Stimulated activated CD4-positive, alpha-beta T cell treated with anti-CD3 and anti-CD28 coated beads, TNF-alpha, amount 100 ng/mL, for 4 hours (primary cell): Measurements from ENCODE around the gene SLC25A28.

ENCODE experiments used
- DNase-seq, 3 experiments: peaks; one replicate each; pipeline ENCODE4 v3.0.0-alpha.2; 2020; ENCODE audit warnings: low read depth in 3 of 3

Gene SLC25A28, protein sequence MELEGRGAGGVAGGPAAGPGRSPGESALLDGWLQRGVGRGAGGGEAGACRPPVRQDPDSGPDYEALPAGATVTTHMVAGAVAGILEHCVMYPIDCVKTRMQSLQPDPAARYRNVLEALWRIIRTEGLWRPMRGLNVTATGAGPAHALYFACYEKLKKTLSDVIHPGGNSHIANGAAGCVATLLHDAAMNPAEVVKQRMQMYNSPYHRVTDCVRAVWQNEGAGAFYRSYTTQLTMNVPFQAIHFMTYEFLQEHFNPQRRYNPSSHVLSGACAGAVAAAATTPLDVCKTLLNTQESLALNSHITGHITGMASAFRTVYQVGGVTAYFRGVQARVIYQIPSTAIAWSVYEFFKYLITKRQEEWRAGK

DNA sequence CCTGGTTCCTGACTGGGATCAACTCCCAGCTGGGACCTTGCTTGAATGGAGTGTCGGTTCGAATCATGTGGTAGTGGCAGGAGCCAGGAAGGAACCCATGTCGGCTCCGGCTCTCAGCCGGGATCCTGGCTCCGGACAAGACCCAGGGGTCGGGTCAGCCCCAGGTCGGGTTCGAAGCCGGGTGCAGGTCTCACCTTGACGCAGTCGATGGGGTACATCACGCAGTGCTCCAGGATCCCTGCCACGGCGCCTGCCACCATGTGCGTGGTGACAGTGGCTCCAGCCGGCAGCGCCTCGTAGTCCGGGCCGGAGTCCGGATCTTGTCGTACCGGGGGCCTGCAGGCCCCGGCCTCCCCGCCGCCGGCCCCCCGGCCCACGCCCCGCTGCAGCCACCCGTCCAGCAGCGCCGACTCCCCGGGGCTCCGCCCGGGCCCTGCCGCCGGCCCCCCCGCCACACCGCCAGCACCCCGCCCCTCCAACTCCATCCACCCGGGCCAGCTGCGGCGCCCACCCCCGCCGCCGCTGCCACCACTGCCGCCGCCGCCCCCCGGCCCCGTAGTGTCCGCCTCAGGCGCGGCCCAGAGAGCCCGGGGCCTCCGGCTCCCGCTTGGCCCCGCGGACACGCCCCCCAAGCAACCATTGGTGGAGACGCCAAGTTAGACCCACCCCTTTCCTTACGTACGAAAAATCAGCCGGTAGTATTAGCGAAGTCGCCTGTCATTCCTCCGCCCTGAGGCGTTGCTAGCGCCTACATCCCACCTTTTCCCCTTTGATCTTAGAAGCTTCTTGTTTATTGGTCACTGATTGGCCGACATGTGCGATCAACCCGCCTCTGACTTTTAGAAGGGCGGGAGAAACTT is at the start of gene SLC25A28:
TSS of gene SLC25A28 (minus strand) at position 589 of the 860 bp plus-strand sequence. CDS start at position 485, 104 bp downstream.
- DNase-seq = peak; percentile 8 to 85 (median 77)

DNA sequence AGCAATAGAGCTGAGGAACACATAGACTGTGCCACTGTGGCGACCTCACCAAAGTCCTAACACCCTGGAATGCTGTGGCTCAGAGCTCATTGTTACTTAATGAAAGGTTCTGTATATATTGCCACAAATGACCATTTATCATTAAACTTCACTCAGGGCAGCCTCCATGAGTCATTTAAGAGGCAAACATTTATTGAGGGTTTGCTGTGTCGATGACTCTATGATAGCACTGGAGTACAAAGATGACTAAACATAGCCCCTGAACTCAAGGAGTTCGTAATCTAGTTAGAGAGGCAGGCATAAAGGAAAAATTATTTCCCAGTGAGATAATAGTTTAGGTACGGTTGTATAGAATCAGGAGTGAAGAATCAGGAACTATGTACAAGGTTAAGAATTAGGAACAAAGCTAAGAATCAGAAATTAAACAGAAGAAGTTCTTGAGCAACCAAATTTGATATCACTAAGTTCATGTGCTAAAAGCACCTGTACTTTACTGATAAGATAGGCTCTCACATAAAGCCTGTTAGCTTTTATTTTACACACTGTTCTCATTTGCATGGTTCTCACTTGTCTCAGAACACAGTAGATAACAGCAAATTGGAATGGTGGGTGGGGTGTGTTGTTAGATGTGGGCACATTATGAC is 47.0 kb upstream of the SLC25A28 start:
- no peak for DNase-seq

DNA sequence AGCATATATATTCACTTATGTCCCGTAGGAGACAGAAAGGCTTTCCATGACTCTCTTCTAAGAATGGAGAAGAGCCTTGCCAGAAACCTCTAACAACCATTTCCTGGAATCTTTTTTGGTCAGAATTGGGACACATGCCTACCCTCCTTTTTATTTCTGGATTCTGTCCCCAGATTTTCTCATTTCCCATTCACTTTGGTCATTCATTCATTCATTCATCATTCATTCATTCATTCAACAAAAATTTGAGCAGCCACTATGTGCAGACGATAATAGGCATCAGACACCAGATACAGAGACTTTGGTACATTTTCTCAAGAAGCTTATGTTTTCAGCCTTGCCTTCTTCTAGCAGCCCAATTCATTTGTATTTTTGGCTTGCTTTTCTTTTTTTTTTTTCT is 45.1 kb upstream of the SLC25A28 start:
- DNase-seq = no peak

DNA sequence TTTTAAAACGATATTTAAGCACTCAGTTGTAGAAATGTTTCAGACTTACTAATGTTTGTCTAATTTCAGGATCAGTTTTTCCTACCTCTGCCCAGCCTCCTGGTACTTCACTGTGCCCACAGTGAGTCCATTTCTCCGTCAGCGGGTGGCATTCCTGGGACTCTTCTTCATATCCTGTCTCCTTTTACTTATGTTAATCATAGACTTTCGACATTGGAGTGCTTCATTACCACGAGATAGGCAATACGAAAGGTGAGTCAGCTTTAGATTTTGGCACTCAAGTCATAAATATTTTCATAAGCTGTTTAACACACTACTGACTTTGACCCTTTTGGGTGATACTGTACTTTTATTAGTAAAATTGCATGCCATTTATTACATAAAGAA is 41.1 kb upstream of the SLC25A28 start:
- DNase-seq = no peak

DNA sequence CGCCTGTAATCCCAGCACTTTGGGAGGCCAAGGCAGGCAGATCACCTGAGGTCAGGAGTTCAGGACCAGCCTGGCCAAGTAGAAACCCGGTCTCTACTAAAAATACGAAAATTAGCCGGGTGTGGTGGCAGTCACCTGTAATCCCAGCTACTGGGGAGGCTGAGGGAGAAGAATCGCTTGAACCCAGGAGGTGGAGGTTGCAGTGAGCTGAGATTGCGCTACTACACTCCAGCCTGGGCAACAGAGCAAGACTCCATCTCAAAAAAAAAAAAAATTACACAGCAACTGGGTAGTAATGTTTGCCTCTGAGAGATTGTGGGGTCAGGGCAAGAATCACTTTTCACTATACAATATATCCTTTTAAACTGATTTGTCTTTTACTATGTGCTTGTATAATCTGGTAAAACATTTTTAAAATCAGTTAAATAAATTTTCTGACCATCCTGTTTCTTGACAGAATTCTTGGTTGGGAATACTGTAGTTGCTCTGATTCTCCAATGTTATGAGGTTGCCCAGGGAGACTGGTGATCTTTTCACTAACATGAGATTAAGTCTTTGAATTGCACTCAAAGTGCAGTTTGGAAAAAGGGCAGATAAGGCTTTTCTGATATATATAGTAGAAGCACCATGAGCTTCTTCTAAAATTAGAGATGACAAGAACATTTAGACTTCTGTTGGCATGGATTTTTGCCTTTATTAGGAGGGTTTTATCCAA is 40.6 kb upstream of the SLC25A28 start:
- no peak for DNase-seq

DNA sequence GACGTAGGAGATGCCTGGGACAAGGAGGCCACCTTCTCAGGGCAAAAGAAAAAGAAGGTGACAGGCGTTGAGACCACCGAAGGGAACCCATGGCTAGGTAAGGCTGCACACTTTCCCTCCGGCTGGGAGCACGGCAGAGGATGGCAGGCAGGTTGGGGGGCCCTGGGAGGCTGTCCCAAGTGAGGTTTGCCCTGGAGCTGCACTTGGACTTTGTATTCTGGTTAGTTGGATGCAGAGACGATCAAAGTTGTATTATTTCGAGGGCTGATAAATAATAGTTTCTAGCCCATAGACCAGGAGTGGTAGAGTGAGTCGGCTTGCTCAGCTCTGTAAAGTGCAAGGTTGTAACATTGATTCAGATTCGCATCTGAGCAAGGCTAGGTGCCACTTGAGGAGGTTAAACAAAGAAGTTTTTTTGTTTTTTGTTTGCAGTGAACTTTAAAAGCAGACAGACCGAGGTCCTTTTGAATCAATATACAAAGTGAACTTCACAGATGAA is 39.7 kb upstream of the SLC25A28 start:
- DNase-seq = no peak

DNA sequence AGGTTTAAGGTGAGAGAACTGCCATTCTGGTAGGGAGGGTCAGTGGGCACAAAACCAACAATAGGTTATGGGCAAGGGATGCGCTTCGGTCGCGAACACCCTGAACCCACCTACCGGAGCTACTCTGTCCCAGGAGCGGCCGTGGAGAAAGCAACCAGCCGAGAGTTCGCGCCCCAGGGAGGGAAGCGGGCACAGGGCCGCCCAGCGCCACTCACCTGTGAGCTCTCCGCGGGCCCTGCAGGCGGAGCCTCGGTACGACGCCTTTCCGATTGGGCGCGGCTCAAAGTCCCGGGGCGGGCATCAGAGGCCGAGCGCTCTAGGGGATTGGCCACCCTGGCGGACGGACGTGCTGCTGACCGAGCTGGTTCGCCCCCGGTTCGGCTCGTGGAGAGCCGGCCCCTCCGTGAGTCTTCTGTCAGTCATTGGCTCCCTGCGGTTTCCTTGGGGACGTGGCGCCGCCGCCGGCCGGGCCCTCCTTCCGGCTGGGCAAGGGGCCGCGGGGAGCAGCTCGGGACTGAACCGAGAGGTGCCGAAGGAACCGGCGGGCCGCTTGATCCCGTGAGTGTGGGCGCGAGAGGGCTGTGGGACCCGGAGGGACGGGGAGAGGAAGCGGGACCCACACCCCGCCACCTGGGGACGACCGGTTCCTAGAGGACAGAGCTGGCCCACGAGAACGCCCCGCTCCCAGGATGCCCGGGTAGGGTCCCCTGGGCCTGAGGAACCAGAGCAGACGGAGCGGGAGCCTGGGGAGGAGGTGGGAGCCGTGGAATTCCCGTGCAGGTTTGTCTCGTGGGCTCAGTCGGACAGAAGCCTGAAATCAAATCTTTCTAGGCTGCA is 39.0 kb upstream of the SLC25A28 start, which contains the start of gene ENTPD7:
TSS of gene ENTPD7 (plus strand) at position 479 of the 837 bp plus-strand sequence. CDS start 448 bp downstream, outside the sequence.
- peak; percentile 71 to 79 (median 73) for DNase-seq

DNA sequence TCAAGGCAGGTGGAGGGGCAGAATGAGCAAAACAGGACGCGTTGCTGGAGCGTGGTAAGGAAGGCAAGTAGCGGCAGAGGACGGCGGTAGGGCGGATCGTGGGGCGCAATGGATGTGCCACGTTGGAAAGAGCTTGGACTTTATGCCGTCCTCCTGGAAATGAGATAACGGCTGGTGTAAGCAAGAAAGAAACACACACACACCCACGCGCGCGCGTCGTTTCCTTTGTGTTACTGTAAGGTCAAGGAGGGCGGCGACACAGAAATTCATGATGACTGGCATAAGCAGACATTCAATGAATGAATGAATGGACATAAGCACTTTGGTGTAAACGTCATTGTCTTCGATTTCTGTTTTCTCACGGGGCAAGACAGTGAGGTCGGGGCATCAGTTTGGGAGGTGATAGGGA is 38.4 kb upstream of the SLC25A28 start:
- DNase-seq = peak; percentile 27 to 28 (median 28)

DNA sequence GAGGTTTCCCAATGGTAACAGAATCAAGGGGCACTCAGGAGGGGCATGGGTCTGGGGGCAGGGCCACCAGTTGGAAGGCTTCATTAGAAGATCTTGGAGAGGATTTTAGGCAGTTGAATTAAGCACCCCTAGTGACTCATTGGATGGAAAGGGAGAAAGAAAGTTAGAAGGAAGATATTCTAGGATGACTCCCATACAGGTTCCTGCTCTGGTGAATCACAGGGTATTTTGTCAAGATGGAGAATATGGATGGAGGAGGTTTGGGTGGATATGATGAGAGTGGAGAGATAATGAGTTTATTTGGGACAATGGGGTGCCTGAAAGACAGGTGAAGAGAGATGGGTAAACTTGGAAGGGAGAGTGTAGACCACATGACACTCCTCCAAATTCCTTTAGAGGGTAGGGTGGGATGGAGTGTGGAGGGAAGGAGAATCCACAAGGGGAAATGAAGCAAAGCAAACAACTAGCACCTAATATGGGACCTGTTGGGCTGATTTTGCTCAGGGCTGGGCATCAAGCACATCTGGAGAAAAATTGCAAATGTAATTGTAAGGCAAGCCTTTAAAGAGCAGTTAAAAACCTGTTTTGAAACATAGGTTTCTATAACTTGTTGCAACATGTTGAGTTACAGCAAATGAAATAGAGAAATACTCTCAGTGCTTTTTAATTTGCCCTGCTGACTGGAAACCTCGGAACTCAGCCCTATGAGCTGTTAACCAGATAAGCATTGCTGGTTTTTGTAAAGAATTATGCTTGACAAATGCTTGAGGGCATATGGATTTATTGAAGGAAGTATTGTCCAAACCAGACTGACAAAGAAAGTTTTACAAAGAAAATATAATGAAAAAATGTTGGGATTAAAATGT is 36.2 kb upstream of the SLC25A28 start:
- DNase-seq = no peak

DNA sequence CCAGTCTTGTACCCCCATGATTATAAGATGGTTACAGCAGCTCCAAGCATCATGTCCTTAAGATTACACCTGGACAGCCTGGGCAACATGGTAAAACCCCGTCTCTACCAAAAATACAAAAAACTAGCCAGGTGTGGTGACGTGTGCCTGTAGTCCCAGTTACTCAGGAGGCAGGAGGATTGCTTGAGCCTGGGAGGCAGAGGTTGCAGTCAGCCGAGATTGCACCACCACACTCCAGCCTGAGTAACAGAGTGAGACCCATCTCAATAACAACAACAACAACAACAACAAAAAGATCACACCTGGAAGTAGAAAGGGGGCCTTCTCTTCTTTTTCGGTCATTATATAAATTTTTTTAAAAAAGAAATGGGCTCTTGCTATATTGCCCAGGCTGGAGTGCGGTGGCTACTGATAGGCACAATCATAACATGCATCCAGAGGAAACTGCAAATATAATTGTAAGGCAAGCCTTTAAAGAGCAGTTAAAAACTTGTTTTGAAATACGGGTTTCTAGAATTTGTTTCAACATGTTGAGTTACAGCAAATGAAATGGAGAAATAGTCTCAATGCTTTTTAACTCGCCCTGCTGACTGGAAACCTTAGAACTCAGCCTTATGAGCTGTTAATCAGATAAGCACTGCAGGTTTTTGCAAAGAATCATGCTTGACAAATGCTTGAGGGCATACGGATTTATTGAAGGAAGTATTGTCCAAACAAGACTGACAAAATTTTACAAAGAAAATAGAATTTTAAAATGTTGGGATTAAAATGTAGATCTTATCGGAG is 34.3 kb upstream of the SLC25A28 start:
- no peak for DNase-seq

DNA sequence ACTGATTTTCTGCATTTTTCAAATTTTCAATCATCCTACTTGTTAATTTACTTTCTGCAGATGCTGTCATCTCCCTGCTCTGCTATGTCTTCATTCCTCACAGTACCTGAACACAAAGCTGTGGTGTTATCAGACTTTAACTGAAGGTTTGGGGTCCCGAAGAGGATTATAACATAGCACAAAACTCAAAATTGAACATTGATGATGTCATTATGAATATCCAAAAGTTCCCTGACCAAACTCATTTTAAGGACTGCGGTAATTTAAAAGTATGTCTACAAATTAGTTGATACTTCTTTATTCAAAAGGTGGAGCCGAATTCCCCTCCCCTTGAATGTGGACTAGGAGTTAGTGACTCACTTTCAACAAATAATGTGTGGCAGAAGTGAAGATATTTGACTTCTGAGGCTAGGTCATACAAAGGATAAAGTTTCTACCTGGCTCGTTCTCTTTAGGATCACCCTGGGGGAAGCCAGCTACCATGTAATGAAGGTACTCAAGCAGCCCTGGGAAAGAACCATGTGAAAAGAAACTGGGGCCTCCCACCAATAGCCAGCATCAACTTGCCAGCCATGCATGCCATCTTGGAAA is 32.7 kb upstream of the SLC25A28 start:
- no peak for DNase-seq

DNA sequence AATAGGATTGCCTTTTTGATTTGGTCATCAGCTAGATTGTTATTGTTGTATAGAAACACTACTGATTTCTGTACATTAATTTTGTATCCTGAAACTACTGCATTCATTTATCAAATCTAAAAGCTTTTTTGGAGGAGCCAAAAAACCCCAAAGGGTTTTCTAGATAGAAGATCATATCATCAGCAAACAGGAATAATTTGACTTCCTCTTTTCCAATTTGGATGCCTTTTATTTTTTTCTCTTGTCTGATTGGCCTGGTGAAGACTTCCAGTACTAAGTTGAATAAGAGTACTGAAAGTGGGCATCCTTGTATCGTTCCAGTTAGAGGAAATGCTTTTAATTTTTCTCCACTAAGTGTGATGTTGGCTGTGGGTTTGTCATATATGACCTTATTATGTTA is 28.5 kb upstream of the SLC25A28 start:
- no peak for DNase-seq

DNA sequence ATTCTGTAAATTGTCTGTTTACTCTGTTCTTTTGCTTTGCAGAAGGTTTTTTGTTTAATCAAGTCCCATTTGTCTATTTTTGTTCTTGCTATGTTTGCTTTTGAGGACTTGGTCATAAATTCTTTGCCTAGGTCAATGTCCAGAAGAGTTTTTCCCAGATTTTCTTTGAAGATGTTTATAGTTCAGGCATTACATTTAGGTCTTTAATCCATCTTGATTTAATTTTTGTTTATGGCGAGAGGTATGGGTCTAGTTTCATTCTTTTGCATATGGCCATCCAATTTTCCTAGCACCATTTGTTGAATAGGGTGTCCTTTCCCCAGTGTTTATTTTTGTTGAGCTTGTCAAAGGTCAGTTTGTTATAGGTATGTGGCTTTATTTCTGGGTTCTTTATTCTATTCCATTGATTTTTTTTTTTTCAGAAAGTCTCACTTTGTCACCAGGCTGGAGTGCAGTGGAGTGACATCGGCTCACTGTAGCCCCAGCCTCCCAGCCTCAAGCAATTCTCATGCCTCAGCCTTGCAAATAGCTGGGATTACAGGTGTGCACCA is 27.4 kb upstream of the SLC25A28 start:
- no peak for DNase-seq

DNA sequence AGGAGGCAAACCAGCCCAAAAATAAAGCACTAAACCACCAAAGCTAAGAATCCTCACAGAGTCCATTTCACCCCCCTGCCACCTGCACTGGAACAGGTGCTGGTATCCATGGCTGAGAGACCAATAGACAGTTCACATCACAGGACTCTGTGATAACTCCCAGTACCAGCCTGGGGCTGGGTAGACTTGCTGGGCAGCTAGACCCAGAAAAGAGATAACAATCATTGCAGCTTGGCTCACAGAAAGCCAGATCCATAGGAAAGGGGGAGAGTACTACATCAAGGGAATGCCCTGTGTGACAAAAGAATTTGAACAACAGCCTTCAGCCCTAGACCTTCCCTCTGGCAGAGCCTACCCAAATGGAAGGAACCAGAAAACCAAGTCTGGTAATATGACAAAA is 13.6 kb upstream of the SLC25A28 start:
- no peak for DNase-seq

DNA sequence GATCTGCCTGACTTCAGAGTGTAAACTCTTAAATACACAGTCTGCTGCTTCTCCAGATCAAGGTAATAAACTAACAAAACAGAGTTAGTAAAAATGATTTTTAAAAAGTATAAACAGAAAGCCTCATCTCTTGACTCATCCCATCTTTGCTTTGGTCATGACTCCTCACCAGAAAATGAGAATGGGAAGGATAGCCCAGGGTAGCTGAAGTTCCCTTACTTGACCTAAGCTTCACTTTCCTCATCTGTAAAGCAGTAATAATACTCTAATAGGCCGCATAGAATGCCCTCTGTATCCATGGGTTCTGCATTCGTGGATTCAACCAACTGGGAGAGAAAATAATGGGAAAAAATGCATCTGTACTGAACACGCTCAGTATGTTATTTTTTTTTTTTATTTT is 11.3 kb upstream of the SLC25A28 start:
- DNase-seq = no peak

DNA sequence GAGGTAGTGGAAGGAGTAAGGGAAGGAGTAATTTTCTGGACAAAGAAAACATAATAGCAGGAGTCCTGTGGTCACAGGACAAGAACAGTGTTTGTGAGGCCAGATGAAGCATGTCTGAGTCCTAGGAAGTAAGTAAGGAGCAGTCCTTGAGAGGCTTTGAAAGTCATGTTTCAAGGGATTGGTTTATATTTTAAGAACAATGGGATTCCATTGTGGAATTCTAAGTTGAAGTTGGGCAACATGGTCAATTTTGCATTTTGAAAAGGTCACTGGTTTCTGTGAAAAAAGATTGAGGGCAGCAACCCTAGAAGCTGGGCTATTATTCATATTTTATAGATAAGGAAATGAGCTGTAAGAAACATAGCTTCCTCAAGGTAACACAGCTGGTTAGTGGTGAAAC is 10.8 kb upstream of the SLC25A28 start:
- DNase-seq = no peak

DNA sequence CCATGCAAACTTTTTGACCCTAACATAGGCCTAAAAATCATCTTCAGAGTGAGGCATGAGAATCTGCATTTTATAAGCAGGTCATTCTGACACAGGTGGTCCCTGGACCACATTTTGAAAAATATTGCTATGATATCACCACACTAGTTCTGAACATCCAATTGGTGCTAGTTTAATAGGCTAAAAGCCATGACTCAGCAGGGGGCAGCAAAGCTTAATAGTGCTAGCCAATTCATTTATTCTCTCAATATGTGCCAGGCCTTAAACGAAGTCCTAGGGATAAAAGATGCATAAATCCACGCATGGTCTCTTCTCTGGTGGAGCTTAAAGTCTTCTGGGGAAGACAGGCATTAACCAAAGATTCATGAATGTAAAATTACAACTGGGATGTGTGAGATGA is 10.2 kb upstream of the SLC25A28 start:
- no peak for DNase-seq

DNA sequence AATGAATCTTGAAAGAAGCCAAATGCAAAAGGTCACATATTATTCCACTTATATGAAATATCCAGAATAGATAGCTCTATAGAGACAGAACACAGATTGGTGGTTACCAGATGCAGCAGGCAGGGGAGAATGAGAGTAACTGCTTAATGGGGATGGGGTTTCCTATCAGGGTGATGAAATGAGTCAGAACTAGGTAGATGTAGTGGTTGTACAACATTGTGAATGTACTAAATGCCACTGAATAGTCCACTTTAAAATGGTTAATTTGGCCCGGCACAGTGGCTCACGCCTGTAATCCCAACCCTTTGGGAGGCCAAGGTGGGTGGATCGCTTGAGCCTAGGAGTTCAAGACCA is 9.4 kb upstream of the SLC25A28 start:
- DNase-seq = no peak
